Measurements from ENCODE around the gene TMEM273.

Gene TMEM273

GRCh38 chr10:49186613-49187012 is 1.6 kb downstream of the TMEM273 start:
- no peaks in the 10 kb centered on the region for H4K20me1 ChIP-seq (ENCODE audit: insufficient read depth, low read length)
- H3K27me3 ChIP-seq (ENCODE audit: low read depth, low read length): no peaks in the 10 kb centered on the region
- no peak overlapping the region for H3K4me3 ChIP-seq (ENCODE audit: low read length)
- H3K9ac ChIP-seq (ENCODE audit: low read length): no peak overlapping the region
- no peak overlapping the region for H2AFZ ChIP-seq (ENCODE audit: low read depth, low read length)
- H3K36me3 ChIP-seq (replicated peaks; ENCODE audit: low read depth, low read length): no peaks in the 10 kb centered on the region
- H3K27ac ChIP-seq (ENCODE audit: low read length): no peak overlapping the region
- no peaks in the 10 kb centered on the region for H3K79me2 ChIP-seq (ENCODE audit: low read length)
- no peak overlapping the region for H3K4me2 ChIP-seq (ENCODE audit: low read length)
- TF ChIP-seq, protein P1, sequence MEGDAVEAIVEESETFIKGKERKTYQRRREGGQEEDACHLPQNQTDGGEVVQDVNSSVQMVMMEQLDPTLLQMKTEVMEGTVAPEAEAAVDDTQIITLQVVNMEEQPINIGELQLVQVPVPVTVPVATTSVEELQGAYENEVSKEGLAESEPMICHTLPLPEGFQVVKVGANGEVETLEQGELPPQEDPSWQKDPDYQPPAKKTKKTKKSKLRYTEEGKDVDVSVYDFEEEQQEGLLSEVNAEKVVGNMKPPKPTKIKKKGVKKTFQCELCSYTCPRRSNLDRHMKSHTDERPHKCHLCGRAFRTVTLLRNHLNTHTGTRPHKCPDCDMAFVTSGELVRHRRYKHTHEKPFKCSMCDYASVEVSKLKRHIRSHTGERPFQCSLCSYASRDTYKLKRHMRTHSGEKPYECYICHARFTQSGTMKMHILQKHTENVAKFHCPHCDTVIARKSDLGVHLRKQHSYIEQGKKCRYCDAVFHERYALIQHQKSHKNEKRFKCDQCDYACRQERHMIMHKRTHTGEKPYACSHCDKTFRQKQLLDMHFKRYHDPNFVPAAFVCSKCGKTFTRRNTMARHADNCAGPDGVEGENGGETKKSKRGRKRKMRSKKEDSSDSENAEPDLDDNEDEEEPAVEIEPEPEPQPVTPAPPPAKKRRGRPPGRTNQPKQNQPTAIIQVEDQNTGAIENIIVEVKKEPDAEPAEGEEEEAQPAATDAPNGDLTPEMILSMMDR (IDR thresholded peaks at IDR 0.05; ENCODE audit: low read depth, low read length): no peak
- TF ChIP-seq EZH2phosphoT487 (IDR thresholded peaks at IDR 0.05; ENCODE audit: low read depth): no peak
- peaks cover 71% of the 10 kb centered on the region for H3K4me1 ChIP-seq (ENCODE audit: low read length)
- no peaks in the 10 kb centered on the region for H3K9me3 ChIP-seq (ENCODE audit: insufficient read depth, low read length)

- Histone ChIP-seq H3K4me3 (ENCODE audit: low read length) (no peak overlapping the region), H3K27me3 (ENCODE audit: low read depth, low read length) (no peaks in the 10 kb centered on the region), H3K79me2 (ENCODE audit: low read length) (no peaks in the 10 kb centered on the region), H3K27ac (ENCODE audit: low read length) (no peak overlapping the region), H4K20me1 (ENCODE audit: insufficient read depth, low read length) (no peaks in the 10 kb centered on the region), H2AFZ (ENCODE audit: low read depth, low read length) (no peak overlapping the region), H3K4me2 (ENCODE audit: low read length) (no peak overlapping the region), H3K4me1 (ENCODE audit: low read length) (peaks cover 71% of the 10 kb centered on the region), H3K36me3 (replicated peaks; ENCODE audit: low read depth, low read length) (no peaks in the 10 kb centered on the region), H3K9ac (ENCODE audit: low read length) (no peak overlapping the region), H3K9me3 (ENCODE audit: insufficient read depth, low read length) (no peaks in the 10 kb centered on the region)
- TF ChIP-seq, protein P1 (IDR thresholded peaks at IDR 0.05; ENCODE audit: low read depth, low read length): no peak
- no peak for TF ChIP-seq EZH2phosphoT487 (IDR thresholded peaks at IDR 0.05; ENCODE audit: low read depth)
Measured at GRCh38 chr10:49185213-49185612, 3.0 kb downstream of the TMEM273 start.

DNA sequence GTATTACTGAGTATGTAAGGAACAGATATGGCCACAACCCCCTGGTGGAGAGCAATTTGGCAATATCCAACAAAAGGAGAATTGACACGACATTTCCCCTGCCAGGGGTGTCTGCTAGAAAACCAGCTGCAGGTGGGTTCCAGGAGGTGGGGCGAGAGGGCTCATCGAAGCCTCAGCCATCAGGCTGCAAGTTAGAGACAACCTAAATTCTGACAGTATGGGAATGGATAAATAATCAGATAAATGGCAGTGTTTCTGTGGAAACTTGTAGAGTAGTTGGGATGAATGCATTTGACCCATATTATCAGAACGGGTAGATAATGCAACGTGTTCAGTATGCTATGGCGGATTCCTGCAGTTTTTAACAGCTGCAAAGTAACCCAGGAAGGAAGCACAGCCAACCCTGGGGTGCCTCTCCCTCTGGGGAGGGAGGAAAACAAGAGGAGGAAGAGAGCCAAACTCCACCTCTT is 3.5 kb downstream of the TMEM273 start:
- H3K4me1 ChIP-seq (ENCODE audit: low read length): peaks cover 71% of the 10 kb centered on the region
- no peak for TF ChIP-seq EZH2phosphoT487 (IDR thresholded peaks at IDR 0.05; ENCODE audit: low read depth)
- TF ChIP-seq, protein P1 (IDR thresholded peaks at IDR 0.05; ENCODE audit: low read depth, low read length): no peak
- H3K4me3 ChIP-seq (ENCODE audit: low read length): no peak overlapping the region
- no peak overlapping the region for H3K9ac ChIP-seq (ENCODE audit: low read length)
- no peak overlapping the region for H3K27ac ChIP-seq (ENCODE audit: low read length)
- no peak overlapping the region for H3K4me2 ChIP-seq (ENCODE audit: low read length)
- H3K27me3 ChIP-seq (ENCODE audit: low read depth, low read length): no peaks in the 10 kb centered on the region
- no peaks in the 10 kb centered on the region for H3K79me2 ChIP-seq (ENCODE audit: low read length)
- H4K20me1 ChIP-seq (ENCODE audit: insufficient read depth, low read length): no peaks in the 10 kb centered on the region
- no peak overlapping the region for H2AFZ ChIP-seq (ENCODE audit: low read depth, low read length)
- no peaks in the 10 kb centered on the region for H3K36me3 ChIP-seq (replicated peaks; ENCODE audit: low read depth, low read length)
- no peaks in the 10 kb centered on the region for H3K9me3 ChIP-seq (ENCODE audit: insufficient read depth, low read length)

DNA sequence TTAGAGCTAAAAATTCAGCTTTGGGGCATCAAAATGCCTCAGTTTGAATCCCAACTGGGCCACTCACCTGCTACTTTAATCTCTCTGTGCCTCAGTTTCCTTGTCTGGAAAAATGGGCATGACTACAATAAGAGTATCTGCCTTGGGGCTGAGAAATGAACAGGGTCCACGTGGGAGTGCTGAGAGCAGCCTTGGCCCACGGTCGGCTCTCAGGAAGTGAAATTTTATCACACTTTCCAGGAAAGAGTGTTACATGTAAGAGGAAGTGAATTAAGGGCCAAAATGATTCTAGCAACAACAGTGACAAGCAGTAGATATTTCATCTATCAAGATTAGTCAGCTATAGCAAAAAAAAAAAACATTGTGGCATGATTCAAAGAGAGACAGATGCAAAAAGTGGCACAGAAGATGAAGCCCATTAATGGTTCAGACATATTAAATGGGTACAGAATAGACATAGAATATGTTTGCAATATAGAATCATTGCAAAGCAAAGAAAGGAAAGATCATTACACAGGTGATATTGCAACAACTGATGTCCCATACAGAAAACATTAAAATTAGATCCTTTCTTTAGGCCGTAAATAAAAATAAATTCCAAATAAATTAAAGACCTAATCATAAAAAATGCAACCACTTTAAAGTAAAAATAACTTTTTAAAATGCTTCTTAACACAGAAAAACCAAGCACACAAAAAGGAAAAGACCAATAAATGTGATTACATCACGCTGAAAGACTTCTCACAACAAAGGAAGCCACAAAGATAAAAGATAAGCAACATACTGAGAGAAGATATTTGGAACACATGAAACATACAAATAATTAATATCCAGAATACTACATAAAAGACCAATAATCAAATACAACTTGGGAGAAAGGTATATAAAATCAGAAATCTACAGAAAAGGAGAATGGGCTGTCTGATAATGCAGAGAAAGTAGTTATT is 4.3 kb downstream of the TMEM273 start:
- Histone ChIP-seq H3K9me3 (ENCODE audit: insufficient read depth, low read length) (no peaks in the 10 kb centered on the region), H3K9ac (ENCODE audit: low read length) (no peak overlapping the region), H2AFZ (ENCODE audit: low read depth, low read length) (no peak overlapping the region), H3K27ac (ENCODE audit: low read length) (no peak overlapping the region), H3K79me2 (ENCODE audit: low read length) (no peaks in the 10 kb centered on the region), H3K27me3 (ENCODE audit: low read depth, low read length) (no peaks in the 10 kb centered on the region), H3K4me1 (ENCODE audit: low read length) (peaks cover 71% of the 10 kb centered on the region), H3K4me2 (ENCODE audit: low read length) (peak overlapping the region; percentile 45), H3K36me3 (replicated peaks; ENCODE audit: low read depth, low read length) (no peaks in the 10 kb centered on the region), H4K20me1 (ENCODE audit: insufficient read depth, low read length) (no peaks in the 10 kb centered on the region), H3K4me3 (ENCODE audit: low read length) (no peak overlapping the region)
- TF ChIP-seq EZH2phosphoT487 (IDR thresholded peaks at IDR 0.05; ENCODE audit: low read depth): no peak
